ENCODE data around the gene LEMD2.

LEMD2 gene

GRCh38 chr6:33774774-33775173 is 14.2 kb downstream of the LEMD2 start:
- no peak for DNase-seq (ENCODE audit: low read depth)

GRCh38 chr6:33772902-33773472 is 15.9 kb downstream of the LEMD2 start:
- DNase-seq (ENCODE audit: low read depth), result no peak

GRCh38 chr6:33772082-33772830 is 16.7 kb downstream of the LEMD2 start:
- no peak for DNase-seq (ENCODE audit: low read depth)

GRCh38 chr6:33771146-33772081 is 17.5 kb downstream of the LEMD2 start:
- DNase-seq (ENCODE audit: low read depth), result peak; percentile 37

- no peak for DNase-seq (ENCODE audit: low read depth)
Observed at GRCh38 chr6:33770833-33771145, 18.1 kb downstream of the LEMD2 start.

- no peak for DNase-seq (ENCODE audit: low read depth)
Observed at GRCh38 chr6:33770124-33770832, 18.7 kb downstream of the LEMD2 start.

GRCh38 chr6:33769248-33769821 is 19.6 kb downstream of the LEMD2 start:
- no peak for DNase-seq (ENCODE audit: low read depth)

- DNase-seq (ENCODE audit: low read depth), result peak; percentile 41
Observed at GRCh38 chr6:33768644-33769120, 20.2 kb downstream of the LEMD2 start.

GRCh38 chr6:33766921-33767907 is 21.7 kb downstream of the LEMD2 start:
- no peak for DNase-seq (ENCODE audit: low read depth)

GRCh38 chr6:33765368-33765767 is 23.6 kb downstream of the LEMD2 start:
- DNase-seq (ENCODE audit: low read depth), result no peak

GRCh38 chr6:33764036-33764435 is 24.9 kb downstream of the LEMD2 start:
- DNase-seq (ENCODE audit: low read depth), result no peak

- DNase-seq (ENCODE audit: low read depth), result no peak
Observed at GRCh38 chr6:33763483-33763882, 25.4 kb downstream of the LEMD2 start.

- DNase-seq (ENCODE audit: low read depth), result no peak
Observed at GRCh38 chr6:33762713-33763112, 26.2 kb downstream of the LEMD2 start.

GRCh38 chr6:33761922-33762629 is 26.9 kb downstream of the LEMD2 start:
- DNase-seq (ENCODE audit: low read depth), result no peak

GRCh38 chr6:33761581-33761921 is 27.4 kb downstream of the LEMD2 start:
- DNase-seq (ENCODE audit: low read depth), result no peak

- DNase-seq (ENCODE audit: low read depth), result no peak
Observed at GRCh38 chr6:33759887-33760629, 28.9 kb downstream of the LEMD2 start.

GRCh38 chr6:33758815-33759216 is 30.1 kb downstream of the LEMD2 start:
- no peak for DNase-seq (ENCODE audit: low read depth)

- DNase-seq (ENCODE audit: low read depth), result no peak
Observed at GRCh38 chr6:33757906-33758305, 31.0 kb downstream of the LEMD2 start.

GRCh38 chr6:33757113-33757512 is 31.8 kb downstream of the LEMD2 start:
- no peak for DNase-seq (ENCODE audit: low read depth)
